Gastroesophageal sphincter (tissue), 4 donors: ENCODE results near the gene PRDM2. TPM values are rescaled to one million over a fixed set of nuclear protein-coding genes. Genes with fewer than 3 reads are reported as not detected.

ENCODE experiments used
- ATAC-seq: fragments of 150-250 bp; one replicate; pipeline ENCODE4 v1.9.1; 2016; ENCODE audit warnings: mild to moderate bottlenecking, moderate library complexity
- H3K27ac ChIP-seq, 4 donors: fragments of 200-600 bp; sonication (generic) in 3 of 4; 1 replicate in 3 of 4; 2 replicates in 1 of 4; pipeline ENCODE4 v1.5.1; 2016 to 2019
- H3K27me3 ChIP-seq: fragments of 200-600 bp; sonication (generic); one replicate; pipeline ENCODE4 v1.5.1; 2019
- H3K36me3 ChIP-seq, 2 donors: fragments of 200-600 bp; sonication (generic); one replicate each; pipeline ENCODE4 v1.5.1; 2019; ENCODE audit warnings: control low read depth in 1 of 2
- H3K4me1 ChIP-seq, 3 donors: fragments of 200-600 bp; sonication (generic); 1 replicate in 2 of 3; 2 replicates in 1 of 3; pipeline ENCODE4 v1.5.1; 2016 to 2019; ENCODE audit warnings: control low read depth in 2 of 3
- H3K4me3 ChIP-seq, 2 donors: fragments of 200-600 bp; sonication (generic); one replicate each; pipeline ENCODE4 v1.5.1; 2019; ENCODE audit warnings: mild to moderate bottlenecking in 1 of 2, moderate library complexity in 1 of 2
- H3K9me3 ChIP-seq, 3 donors: fragments of 200-600 bp; sonication (generic); one replicate each; pipeline ENCODE4 v1.5.1; 2017 to 2019; ENCODE audit warnings: control low read depth in 2 of 3
- EP300 ChIP-seq: sonication (generic); formaldehyde crosslinking; IDR thresholded peaks from one replicate; pipeline ENCODE4 v1.6.1; 2017; ENCODE audit warnings: antibody characterized with exemption, mild to moderate bottlenecking
- POLR2A ChIP-seq, 2 donors: fragments of 450-650 bp; IDR thresholded peaks; one replicate each; pipeline ENCODE4 v1.6.1; 2017; ENCODE audit warnings: antibody characterized with exemption in 2 of 2, mild to moderate bottlenecking in 2 of 2, moderate library complexity in 1 of 2
- POLR2AphosphoS5 ChIP-seq: sonication (generic); formaldehyde crosslinking; IDR thresholded peaks from one replicate; pipeline ENCODE4 v1.6.1; 2017; ENCODE audit warnings: antibody characterized with exemption
- WGBS, 2 donors: methylation state at CpG; one replicate each; pipeline ENCODE4 v1.1.5; 2018; ENCODE audit warnings: low coverage in 1 of 2; 5-methylcytosine and 5-hydroxymethylcytosine counted together
- total RNA-seq, 4 donors: library from RNA; depleted of rRNA; stranded (reverse); fragments of >200 nt; gene quantifications; one replicate each; pipeline ENCODE4 v1.1.0, GENCODE V29; 2016
- TF ChIP-seq, protein P1 (sequence below), 4 experiments: fragments of 200-600 bp in 2 of 4; fragments of 450-650 bp in 2 of 4; sonication (generic) in 1 of 4; IDR thresholded peaks; one replicate each; pipeline ENCODE4 v1.5.1; 2017 to 2019; ENCODE audit warnings: antibody characterized with exemption in 4 of 4, mild to moderate bottlenecking in 2 of 4, moderate library complexity in 2 of 4

PRDM2 gene
- total RNA-seq, 4 donors from 2014 or later: 23.7 to 55.6 (median 43.0) TPM

DNA sequence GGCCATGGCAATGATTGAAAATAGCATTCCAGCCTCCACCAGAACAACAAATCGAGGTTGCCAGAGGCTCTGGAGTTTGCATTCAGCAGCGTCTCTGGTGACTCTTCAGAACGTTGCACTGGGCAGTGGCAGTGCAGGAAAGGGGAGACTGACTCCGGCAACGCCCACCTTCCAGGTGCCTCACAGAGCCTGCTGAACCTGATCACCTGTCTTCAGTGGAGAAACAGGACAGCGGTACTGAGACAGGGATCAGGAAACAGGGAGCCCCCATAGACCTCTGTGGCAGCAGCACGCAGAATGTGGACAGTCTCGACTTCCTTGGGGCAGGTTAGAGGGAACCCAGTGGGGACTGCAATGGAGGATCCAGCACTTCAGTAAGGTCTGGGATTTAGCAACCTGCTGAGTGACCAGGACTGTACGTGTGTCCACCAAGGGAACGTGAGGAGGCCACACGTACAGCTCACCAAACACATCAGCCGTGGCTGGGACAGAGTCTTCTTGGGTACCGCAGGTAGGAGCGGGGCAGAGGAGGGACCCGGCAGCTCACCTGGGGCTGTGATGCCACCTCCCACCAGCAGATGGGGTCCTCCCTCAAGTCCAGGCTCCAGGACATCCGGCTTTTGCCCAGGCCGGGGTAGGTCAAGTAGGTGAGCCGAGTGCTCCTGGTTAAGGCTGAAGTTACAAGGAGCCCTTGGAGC is 128.6 kb downstream of the PRDM2 start:
- H3K4me3 ChIP-seq: no peak overlapping the region
- H3K9me3 ChIP-seq: no peaks in the 10 kb centered on the region
- TF ChIP-seq POLR2AphosphoS5: no peak
- TF ChIP-seq, protein P1, sequence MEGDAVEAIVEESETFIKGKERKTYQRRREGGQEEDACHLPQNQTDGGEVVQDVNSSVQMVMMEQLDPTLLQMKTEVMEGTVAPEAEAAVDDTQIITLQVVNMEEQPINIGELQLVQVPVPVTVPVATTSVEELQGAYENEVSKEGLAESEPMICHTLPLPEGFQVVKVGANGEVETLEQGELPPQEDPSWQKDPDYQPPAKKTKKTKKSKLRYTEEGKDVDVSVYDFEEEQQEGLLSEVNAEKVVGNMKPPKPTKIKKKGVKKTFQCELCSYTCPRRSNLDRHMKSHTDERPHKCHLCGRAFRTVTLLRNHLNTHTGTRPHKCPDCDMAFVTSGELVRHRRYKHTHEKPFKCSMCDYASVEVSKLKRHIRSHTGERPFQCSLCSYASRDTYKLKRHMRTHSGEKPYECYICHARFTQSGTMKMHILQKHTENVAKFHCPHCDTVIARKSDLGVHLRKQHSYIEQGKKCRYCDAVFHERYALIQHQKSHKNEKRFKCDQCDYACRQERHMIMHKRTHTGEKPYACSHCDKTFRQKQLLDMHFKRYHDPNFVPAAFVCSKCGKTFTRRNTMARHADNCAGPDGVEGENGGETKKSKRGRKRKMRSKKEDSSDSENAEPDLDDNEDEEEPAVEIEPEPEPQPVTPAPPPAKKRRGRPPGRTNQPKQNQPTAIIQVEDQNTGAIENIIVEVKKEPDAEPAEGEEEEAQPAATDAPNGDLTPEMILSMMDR (IDR thresholded peaks at IDR 0.05): peak in 2 of 4 experiments; percentile 10 to 52
- H3K27me3 ChIP-seq: peaks cover 19% of the 10 kb centered on the region
- WGBS, 2 donors: 23% methylated on average over 4 of the region's 18 CpGs; no CpG with 5 or more reads in 1 of the 2 donors
- no peak overlapping the region for H3K27ac ChIP-seq
- peaks cover 0 to 18% of the 10 kb centered on the region in 2 donors for H3K36me3 ChIP-seq
- peaks cover 0 to 7% (median 0%) of the 10 kb centered on the region in 3 donors for H3K4me1 ChIP-seq
- peak; percentile 34 for ATAC-seq

DNA sequence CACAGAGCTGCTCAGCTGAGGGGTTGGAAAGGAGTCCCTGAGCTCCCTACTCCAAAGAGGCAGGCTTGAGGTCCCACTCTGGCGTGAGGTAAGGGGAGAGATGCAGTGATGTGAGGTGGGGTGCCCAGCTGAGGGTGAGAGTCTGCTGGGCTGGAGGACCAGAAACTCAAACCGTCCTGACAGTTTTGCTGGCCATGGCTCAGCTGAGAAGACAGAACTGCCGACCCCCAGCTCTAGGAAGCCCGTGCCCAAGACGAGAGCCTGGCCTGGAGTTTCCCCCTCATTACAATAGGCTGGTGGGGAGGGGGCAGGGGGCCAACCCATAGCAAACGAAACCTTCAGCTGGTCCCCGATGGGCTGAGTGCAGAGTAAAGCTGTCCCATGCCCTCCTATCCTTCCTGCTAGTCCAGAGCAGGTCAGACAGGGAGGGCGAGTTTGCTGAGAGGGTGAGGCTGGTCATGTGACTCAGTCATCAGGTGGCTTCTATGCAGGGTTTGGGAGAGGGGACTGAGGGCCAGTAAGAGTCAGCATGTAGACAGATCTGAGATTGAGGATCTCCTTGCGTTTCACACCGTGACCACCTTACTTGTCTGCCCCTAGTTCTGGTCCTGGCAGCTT is 129.3 kb downstream of the PRDM2 start:
- WGBS, 2 donors: 77 to 83% methylated on average over 6 to 8 of the region's 10 CpGs
- Histone ChIP-seq H3K27ac (no peak overlapping the region), H3K9me3 (no peaks in the 10 kb centered on the region), H3K27me3 (peaks cover 20% of the 10 kb centered on the region), H3K4me1 (peaks cover 0 to 7% (median 0%) of the 10 kb centered on the region in 3 donors), H3K36me3 (peaks cover 0 to 11% of the 10 kb centered on the region in 2 donors), H3K4me3 (no peak overlapping the region)
- TF ChIP-seq, protein P1 (IDR thresholded peaks at IDR 0.05): no peak
- no peak for TF ChIP-seq EP300
- no peak for TF ChIP-seq POLR2A (IDR thresholded peaks at IDR 0.05)
- TF ChIP-seq POLR2AphosphoS5: no peak
- ATAC-seq: no peak

DNA sequence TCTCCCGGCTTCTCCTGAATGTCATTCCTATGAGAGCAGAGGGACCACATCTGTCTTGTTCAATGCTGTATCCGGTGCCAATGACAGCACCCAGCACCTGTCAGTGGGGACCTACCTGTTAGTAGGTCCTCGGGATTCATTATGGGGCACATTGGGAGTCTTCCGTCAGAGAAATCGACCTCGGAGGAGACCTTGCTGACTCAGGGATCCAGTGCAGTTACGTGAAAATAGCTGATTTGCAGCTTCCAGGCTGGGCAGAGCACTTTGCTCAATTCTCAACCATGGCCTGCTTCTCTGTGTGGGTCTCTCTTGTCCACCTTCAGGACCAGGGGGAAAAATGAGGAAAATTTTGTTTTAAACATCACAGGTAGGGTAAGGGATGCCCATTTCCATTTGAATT is 130.2 kb downstream of the PRDM2 start:
- H3K9me3 ChIP-seq: no peaks in the 10 kb centered on the region
- peaks cover 0 to 7% (median 0%) of the 10 kb centered on the region in 3 donors for H3K4me1 ChIP-seq
- peaks cover 20% of the 10 kb centered on the region for H3K27me3 ChIP-seq
- WGBS, 2 donors: 66 to 81% methylated on average over 3 to 4 of the region's 7 CpGs
- H3K27ac ChIP-seq: no peak overlapping the region
- no peak for ATAC-seq
- TF ChIP-seq POLR2AphosphoS5: no peak
- TF ChIP-seq POLR2A (IDR thresholded peaks at IDR 0.05): no peak
- TF ChIP-seq, protein P1 (IDR thresholded peaks at IDR 0.05): no peak
- no peak overlapping the region for H3K4me3 ChIP-seq
- peaks cover 0 to 2% of the 10 kb centered on the region in 2 donors for H3K36me3 ChIP-seq

DNA sequence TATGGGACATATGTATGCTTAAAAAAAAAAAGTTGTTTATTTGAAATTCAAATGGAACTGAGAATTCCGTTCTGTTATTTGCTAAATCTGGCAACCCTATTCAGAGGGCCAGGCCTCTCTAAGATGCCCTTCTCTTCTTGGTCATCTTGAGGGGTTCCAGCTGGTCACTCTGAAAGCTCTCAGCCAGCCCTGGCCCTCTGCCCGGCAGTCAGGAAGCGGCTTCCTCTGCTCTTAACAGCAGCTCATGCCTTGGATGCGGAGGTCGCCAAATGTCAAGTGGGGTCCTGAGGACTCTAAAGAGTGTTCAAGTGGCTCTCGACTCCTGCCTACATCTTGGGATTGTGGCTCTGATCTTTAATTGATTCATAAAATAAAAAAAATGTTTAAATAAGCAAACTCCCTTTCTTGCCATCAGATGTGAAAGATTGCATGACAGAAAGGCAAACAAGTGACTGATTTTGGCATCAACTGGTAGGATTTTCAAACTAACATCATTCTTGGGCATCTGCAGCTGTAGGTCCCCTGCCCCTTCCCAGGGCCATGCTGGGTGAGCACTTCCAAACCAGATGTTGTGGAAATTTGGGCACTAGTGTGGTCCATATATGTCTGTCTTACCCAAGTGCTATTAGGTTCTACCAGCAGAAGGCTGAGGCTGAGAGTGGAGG is 130.8 kb downstream of the PRDM2 start:
- WGBS, 2 donors: 34 to 47% methylated on average over 4 to 5 of the region's 6 CpGs

More for the DNA sequence above, 130.8 kb downstream of the PRDM2 start:
- Histone ChIP-seq H3K27me3 (peaks cover 25% of the 10 kb centered on the region), H3K4me3 (no peak overlapping the region), H3K27ac (no peak overlapping the region), H3K9me3 (no peaks in the 10 kb centered on the region), H3K36me3 (no peaks in the 10 kb centered on the region), H3K4me1 (peaks cover 0 to 7% (median 0%) of the 10 kb centered on the region in 3 donors)
- no peak for ATAC-seq
- no peak for TF ChIP-seq EP300
- no peak for TF ChIP-seq POLR2AphosphoS5
- TF ChIP-seq POLR2A (IDR thresholded peaks at IDR 0.05): no peak
- TF ChIP-seq, protein P1 (IDR thresholded peaks at IDR 0.05): no peak
